GM19455 (cell line): ENCODE data around the gene IFT74.
"Not testable (repeated sequence)": the region's sequence is repeated elsewhere in the genome, so short reads cannot be mapped to it uniquely, and the experiment has no call there.

Experiments
- ATAC-seq: cut with Tn5 transposase; IDR thresholded peaks from one replicate; pipeline ENCODE4 v1.9.1; 2021; ENCODE audit not compliant: unreplicated experiment

Gene IFT74

DNA sequence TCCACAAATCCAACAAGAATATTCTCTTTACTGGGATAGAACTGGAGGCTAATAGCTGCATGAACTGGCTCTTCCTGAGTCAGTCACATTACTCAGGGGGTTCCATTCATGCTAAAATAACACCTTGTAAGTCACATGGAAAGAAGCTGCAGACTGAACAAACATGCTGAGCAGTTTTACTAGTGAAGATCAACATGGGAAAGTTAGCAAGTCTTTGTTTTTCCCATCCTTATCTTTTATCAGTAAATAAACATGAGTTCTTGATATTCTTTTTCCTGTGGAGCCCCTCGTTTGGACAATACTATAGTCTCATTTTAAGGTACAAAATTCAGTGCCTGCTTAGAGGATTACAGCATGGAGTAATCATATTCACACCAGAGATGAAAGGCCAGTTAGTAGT is 109.1 kb downstream of the IFT74 start:
- ATAC-seq, result no peak

DNA sequence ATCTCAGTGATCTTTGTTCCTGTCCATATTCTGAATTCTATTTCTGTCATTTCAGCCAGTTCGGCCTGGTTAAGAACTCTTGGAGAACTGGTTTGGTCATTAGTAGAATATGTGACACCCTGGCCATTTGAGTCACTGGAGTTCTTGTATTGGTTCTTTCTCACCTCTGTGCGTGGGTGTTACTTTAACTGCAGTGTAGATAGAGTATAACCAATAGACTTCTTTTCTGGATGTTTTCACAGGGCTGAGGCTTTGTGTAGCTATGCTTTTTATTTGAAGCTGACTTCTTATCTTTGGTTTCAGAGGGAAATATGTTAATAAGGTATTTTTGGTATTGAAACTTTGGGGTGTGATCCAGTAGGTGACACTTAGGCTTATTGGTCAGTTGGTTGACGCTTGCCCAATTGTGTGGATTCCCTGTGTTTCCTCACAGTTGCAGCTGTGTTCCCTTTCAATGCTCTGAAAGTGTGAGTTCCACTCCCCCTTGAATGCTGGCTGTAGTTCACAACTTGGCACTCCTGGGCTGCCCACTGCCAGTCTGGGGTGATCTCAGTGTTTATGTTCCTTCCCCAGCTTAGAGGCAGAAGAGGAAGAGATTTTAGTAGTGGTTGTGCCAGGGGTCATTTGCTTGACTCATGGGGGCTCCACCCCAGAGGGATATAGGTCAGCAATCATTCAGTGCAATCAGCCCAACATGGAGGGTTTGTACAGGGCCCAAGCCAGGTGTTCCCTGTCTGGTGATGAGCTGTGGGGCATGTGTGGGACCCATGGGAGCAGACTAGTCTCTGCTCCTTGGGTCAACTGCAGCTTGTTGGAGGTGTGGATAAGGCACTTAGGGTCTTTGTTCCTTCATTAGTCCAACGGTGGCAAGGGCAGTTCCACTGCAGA is 117.9 kb downstream of the IFT74 start:
- no peak for ATAC-seq

DNA sequence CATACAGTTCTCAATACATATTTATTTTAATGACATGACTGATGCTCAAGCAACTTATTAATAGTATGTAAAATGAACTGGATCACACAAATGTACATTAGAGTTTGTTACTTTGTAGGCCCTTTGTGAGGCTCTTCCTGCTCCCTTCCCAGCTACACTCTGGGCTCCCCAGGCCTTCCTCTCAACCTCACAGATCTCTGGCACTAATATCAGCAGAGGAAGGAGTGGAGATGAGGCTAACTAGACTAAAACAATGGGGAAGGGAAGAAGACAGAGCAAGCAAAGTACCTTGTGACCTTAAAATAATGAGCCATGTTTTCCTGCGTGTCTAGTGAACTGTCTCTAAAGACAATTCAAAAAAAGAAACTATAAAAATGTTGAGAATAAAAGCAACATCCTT is 122.5 kb downstream of the IFT74 start:
- no peak for ATAC-seq

- no peak for ATAC-seq
Measured at GRCh38 chr9:27085456-27085855, 129.2 kb downstream of the IFT74 start.

- no peak for ATAC-seq
Measured at GRCh38 chr9:27086818-27087680, 130.8 kb downstream of the IFT74 start.

- no peak for ATAC-seq
Measured at GRCh38 chr9:27088981-27089380, 132.8 kb downstream of the IFT74 start.

DNA sequence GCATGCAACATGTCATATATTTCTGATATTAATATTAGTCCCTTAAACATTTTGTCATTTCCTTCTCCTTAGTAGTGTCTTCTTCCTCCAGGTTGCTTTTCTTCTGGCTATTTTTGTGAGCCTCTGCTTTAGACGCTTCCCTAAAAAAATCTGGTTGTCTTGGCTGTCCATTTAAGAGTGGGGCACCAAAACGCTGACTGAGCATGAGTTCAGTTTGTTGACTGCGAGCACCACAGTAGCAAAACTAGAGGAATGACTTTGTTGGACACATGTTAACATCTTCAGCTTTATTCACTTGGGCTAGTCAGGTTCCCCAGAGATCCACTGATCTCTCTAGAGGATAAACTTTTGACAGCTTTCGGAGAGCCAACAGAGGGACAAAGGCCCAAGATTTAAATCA is 133.5 kb downstream of the IFT74 start:
- ATAC-seq, result no peak

DNA sequence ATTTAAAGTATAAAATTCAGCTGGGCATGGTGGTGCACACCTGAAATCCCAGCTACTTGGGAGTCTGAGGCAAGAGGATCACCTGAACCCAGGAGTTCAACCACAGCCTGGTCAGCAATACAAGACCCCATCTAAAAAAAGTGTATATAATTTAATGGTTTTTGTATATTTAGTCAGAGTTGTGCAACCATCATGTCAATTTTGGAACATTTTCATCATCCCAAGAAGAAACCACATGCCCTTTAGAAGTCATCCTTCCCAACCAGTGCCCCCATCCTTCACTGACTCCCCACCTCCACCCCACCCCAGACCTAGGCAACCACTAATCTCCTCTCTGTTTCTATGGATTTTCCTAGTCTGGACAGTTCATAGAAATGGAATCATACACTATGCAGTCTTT is 134.0 kb downstream of the IFT74 start:
- no peak for ATAC-seq

- no peak for ATAC-seq
Measured at GRCh38 chr9:27090711-27091110, 134.5 kb downstream of the IFT74 start.

DNA sequence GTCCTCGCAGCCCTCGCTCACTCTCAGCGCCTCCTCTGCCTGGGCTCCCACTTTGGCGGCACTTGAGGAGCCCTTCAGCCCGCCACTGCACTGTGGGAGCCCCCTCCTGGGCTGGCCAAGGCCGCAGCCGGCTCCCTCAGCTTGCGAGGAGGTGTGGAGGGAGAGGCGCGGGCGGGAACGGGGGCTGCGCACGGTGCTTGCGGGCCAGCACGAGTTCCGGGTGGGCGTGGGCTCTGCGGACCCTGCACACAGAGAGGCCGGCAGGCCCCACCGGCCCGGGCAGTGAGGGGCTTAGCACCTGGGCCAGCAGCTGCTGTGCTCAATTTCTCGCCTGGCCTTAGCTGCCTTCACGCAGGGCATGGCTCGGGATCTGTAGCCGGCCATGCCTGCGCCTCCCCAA is 136.3 kb downstream of the IFT74 start:
- ATAC-seq, result not testable (repeated sequence)

GRCh38 chr9:27093384-27094067 is 137.3 kb downstream of the IFT74 start:
- ATAC-seq, result not testable (repeated sequence)

DNA sequence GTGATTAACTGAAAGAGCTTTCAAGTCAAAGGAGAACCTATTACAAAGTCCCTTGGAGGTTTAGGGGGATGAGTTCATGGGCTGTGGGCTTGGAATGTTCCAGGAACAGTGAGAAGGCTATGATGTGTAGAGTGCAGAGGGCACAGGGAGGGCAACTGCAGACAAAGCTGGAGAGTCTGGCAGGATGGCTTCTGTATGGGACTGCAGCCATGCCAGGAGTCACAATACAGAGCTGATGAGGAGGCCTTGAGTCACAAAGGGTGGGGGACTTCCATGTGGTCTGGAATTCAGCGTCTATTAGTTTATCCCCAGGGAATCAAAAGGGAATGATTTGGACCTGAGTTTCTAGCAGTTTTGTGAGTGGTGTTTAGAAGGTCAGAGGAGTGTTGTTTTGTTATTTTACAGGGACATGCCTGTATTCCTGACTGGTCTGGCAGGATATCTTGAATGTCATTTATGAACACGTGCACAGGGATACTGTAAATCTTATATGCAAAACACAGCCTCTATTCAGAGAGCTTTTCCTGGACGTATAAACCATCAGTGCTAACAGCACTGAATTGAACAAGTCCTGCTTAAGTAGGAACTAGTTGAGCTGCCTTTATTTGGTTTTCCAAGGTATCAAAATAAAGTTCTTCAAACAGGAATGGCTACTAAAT is 138.6 kb downstream of the IFT74 start:
- ATAC-seq, result no peak

DNA sequence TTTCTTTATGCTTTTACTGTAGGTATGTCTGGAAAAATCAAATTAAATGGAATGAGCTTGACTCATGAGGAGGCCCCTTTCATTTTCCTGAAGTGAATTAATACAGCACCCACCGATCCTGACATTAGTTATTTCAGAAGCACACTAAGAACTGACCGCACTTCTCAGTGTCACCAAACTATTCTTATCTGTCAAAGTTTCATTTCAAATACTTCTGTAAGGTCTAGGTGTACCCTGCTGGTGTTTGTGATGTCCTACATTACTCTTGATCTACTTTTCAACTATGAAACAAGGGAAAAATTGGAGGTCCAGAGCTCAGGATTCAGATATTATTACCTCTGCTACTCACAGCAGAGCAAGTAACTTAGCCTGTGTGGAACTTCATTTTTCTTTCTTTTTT is 151.0 kb downstream of the IFT74 start:
- no peak for ATAC-seq

DNA sequence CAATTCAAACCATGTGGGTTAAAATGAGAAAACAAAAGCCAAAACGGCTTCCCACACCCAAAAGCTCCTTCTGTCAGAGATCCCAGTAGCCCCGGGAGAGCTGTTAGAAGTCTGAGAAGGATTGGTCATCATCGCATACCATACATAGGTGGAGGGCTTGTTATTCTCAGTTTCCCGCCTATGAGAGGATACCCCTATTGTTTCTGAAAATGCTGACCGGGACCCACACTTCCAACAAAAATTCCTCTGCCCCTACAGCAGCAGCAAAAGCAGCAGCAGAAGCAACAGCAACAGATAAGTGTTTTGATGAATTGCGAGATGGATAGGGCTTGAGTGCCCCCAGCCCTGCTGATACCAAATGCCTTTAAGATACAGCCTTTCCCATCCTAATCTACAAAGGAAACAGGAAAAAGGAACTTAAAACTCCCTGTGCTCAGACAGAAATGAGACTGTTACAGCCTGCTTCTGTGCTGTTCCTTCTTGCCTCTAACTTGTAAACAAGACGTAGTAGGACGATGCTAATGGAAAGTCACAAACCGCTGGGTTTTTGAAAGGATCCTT is 152.8 kb downstream of the IFT74 start, which contains the start of gene TEK:
Gene TEK, plus strand, starts transcription at position 245 of the 561 bp plus-strand sequence. CDS start 366 bp downstream, outside the sequence.
- no peak for ATAC-seq

DNA sequence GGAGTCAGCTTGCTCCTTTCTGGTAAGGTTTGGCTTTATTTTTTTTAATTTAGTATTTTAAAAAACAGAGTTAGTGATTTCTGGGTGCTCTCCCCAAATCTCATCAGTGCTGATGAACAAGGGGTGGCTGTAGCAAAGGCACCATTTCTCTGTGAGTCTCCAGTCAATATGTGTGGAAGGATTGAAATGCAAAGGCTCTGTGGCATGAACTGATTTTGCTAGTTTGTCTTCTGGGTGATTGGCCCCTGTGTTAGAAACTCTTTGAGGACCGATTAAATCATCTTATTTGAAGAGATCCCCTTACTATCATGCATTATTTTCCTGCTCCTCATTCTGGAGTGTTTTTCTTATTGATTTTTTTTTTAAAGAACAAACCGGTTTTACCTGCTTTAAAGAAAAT is 153.4 kb downstream of the IFT74 start:
- no peak for ATAC-seq

GRCh38 chr9:27110181-27110580 is 154.0 kb downstream of the IFT74 start:
- ATAC-seq, result no peak

DNA sequence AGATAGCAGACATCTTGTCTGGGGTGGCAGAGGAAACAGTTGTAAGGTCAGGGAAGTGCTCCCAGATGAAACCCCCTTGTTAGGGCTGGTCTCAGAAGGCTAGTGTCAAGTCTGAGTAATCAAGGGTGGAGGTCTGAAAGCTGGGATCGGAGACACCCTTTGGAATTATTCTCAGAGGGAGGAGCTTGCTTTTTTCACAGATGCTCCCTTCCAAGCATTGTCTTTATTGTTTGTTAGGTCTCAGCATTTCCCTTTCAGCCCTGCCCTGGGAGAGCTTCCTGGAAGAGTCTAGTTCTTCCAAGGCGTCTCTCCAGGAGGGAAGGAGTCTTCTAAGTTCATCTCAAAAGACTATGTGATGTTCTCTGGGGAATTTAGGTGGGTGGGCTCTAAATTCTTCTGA is 156.0 kb downstream of the IFT74 start:
- ATAC-seq, result no peak
